GM19324 (cell line): ENCODE results near the gene PAFAH2.

Experiments
- ATAC-seq: cut with Tn5 transposase; IDR thresholded peaks from one replicate; pipeline ENCODE4 v1.9.1; 2021; ENCODE audit warnings: mild to moderate bottlenecking, moderate library complexity; ENCODE audit not compliant: unreplicated experiment, low FRiP score

PAFAH2 gene

GRCh38 chr1:26031611-26032220 lies 33.9 kb upstream of the PAFAH2 start:
- ATAC-seq = no peak

DNA sequence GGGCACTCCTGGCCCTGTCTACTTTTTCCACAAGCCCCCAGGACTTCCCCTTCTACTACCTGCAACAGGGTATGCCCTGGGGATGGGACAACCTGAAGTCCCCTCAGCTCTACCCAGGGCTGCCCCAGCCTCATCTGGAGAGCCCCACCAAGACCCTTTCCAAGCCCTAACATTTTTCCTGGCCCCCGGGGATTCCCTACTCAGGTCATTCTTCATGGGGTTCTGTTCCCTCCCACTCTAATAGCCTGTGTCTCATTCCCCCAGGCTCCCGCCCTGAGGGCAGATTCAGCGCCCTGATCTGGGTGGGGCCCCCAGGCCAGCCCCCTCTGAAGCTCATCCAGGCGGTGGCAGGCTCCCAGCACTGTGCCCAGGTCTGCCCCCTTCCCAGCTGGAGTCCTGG lies 33.3 kb upstream of the PAFAH2 start:
- ATAC-seq = no peak

GRCh38 chr1:26029864-26030481 lies 32.1 kb upstream of the PAFAH2 start:
- no peak for ATAC-seq

DNA sequence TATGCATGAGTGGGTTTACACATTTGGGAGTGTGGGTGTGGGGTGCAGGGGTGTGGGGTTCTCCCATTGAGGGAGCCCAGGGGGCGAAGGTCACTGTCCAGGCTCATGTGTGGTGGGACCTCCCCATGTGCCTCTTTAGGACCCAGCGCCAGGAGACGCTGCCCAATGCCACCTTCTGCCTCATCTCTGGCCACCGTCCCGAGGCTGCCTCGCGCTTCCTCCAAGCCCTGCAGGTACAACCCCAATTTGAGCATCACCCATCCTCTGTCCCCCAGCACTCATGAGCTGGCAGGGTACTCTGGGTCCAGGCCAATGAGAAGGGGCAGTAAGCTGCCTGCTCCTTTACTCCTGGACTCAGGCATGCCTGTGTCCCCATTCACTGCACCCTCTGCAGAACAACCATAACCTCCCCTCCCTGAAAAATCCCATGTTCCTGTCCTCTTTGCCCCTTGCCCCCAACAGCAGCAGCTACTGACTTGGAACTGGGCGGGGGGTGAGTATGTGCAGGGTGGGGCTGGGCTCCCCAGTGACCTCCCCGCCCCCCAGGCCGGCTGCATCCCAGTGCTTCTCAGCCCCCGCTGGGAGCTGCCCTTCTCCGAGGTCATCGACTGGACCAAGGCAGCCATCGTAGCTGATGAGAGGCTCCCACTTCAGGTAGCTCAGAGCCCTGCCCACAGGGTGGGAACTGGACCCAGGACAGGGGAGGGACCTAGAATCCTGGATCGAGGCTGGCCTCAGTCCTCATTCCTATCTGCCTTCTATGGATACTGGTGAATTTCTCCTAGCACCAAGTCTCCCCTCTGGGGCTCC lies 31.4 kb upstream of the PAFAH2 start:
- no peak for ATAC-seq

GRCh38 chr1:26028490-26028980 lies 30.7 kb upstream of the PAFAH2 start:
- ATAC-seq = no peak

DNA sequence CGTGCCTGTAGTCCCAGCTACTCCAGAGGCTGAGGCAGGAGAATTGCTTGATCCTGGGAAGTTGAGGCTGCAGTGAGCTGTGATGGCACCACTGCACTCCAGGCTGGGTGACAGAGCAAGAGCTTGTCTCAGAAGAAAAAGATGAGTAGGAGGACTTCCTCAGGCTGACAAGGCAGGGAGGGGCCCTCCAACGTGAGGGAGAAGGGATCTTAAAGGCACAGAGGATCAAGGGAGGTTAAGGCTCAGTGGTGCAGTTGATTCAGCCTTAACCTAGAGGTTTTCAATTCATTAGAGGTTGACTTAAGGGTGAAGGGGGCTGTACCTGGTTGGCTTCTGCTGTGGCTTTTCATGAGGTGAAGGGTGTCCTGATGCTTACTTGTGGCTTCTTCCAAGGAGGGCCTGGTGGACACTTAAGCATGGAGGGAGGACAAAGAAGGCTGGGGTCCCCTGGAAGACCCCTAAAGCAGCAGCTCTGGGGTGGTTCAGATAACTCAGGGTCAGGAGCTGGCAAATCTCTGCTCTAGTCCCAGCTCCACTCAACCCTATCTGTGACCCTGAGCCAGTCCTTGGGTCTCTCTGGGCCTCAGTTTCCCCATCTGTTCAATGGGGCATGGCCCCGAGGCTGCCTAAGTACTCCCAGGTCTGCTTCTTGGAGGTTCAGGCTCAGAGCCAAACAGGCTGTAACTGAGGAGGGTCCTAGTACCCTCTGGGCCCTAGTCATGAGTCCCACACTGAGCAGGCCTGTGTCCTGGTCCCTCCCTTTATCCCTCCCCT lies 30.0 kb upstream of the PAFAH2 start:
- no peak for ATAC-seq

DNA sequence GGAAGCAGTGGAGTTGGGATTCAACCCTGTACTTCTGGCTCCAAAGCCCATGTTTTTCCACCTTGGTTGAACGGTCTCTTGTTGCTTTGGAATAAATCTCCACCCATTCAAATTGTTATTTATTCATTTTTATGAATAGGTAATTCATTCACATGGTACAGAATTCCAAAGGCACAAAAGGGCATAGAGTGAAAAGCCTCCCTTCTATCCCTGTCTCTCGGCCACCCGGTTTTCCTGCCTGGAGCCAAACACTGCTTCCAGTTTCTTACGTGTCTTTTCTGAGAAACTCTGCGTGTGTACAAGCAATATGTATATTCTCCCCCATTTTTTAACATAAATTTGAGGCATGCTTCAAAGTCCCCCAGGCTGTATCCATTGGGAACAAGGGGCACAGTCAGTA lies 27.7 kb upstream of the PAFAH2 start:
- no peak for ATAC-seq

- no peak for ATAC-seq
Observed at GRCh38 chr1:26025060-26025459, 27.2 kb upstream of the PAFAH2 start.

- ATAC-seq = no peak
Observed at GRCh38 chr1:26023826-26024225, 26.0 kb upstream of the PAFAH2 start.

DNA sequence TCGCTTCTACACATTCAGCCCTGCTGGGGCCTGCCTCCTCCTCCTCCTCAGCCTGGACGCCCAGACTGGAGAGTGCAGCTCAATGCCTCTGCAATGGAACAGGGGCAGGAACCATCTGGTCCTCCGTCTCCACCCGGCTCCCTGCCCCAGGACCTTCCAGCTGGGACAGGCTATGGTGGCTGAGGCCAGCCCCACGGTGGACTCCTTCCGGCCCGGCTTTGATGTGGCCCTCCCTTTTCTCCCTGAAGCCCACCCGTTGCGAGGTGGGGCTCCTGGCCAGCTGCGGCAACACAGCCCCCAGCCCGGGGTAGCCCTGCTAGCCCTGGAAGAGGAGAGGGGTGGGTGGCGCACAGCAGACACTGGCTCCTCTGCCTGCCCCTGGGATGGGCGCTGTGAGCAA lies 25.1 kb upstream of the PAFAH2 start:
- no peak for ATAC-seq

DNA sequence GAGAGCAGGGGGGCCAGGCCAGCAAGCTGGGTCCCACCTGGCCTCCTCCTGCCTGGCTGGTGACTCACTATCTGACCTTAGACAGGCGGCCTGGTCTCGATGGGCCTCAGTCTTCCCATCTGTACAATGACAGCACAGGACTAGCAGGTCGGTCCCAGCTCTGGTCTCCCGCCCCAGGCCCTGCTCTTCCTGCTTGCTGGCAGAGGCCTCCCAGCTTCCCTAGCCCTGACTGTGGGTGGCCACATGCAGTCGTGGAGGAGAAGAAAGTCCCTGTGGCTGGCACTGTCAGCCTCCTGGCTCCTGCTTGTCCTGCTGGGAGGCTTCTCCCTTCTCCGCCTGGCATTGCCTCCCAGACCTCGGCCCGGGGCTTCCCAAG lies 24.5 kb upstream of the PAFAH2 start:
- ATAC-seq = no peak

DNA sequence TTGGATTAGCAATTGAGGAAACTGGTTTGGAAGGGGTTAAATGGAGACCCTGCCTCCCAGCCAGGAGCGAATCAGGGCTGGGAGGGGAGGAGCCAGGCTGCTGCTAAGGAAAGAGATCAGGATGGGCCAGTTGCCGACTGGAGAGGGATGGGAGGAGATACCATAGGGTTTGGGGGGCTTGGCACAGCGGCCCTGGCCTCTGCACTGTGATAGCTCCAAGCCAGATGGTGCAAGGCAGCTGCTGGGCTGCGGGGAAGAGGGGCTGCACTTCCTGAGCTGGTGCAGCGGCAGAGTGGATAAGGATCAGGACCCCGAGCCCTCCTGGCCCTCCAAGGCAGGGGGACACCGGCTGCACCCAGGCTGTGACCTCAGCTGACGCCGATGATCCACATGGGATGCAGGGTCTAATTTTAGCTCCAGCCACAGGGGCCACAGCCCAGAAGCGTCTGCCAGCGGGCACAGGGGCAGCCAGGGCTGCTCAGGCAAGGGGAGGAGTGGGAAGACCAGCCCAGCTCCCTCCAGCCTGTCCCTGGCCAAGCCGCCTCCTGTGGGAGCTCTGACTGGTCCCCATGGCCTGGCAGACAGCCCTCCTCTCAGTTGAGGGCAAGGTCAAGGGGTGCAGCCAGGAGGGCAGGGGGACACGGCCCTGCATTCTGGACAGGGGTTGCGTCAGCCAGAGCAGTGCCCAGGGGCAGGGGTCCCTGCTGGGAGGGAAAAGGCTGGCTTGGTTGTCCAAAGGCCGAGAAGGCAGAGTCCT lies 24.0 kb upstream of the PAFAH2 start, which contains the start of gene EXTL1:
Gene EXTL1, plus strand, starts transcription at position 129 of the 757 bp plus-strand sequence. CDS start 872 bp downstream, outside the sequence.
- ATAC-seq = no peak

GRCh38 chr1:26020941-26021646 lies 23.2 kb upstream of the PAFAH2 start:
- ATAC-seq = no peak

GRCh38 chr1:26020330-26020768 lies 22.5 kb upstream of the PAFAH2 start:
- ATAC-seq = no peak

- no peak for ATAC-seq
Observed at GRCh38 chr1:26019641-26020315, 21.9 kb upstream of the PAFAH2 start.

DNA sequence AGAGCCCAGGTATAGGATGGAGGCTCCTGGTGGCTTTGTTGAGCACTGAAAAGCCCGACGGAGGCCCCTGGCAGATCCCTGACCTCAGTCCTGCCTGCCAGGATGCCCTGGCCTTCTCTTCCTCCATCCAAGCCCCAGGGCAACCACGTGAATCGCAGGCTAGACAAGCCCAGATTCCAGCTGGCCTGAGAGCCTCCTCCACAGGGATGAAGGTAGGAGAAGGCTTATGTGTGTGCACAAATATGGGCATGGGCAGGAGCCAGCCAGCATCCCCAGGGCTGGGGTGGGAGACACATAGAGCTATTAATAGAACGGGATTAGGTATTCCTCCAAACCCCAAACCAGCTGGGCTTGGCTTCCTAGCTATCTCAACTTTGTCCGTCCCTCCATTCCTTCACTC lies 19.7 kb upstream of the PAFAH2 start:
- ATAC-seq = no peak

- no peak for ATAC-seq
Observed at GRCh38 chr1:26016953-26017545, 19.2 kb upstream of the PAFAH2 start.

DNA sequence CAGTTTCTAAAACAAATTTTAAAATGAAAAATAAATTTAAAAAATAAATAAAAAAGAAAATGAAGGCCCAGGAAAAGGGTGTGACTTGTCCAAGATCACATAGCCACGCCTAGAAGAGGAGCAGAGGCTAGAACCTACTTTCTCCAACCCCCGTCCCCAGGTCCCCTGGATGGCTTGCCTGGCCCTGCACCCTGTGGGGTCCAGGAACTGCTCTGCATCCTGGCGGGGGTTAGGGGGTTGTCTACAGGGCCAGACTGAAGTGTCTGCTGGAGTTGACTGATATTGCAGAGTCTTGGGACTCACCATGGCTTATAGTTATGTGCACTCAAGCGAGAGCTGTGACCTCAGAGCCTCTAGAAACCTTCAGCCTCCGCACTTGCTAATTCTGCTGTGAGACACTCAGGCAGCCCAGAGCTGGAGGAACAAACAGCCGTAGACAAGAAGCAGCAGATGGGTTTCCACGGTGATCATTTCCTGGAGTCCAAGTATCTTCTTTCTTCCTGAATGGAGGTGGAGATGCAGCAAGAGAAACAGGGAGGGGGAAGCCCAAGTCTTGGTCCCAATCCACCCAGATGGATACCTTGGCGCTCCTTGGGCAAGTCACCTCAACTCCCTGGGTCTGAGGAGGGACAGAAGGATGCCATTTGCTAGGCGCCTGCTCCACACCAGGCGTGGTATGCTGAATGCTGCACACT lies 18.5 kb upstream of the PAFAH2 start:
- ATAC-seq = no peak
